ENCODE results near the gene MICAL1. TPM values are rescaled to one million over a fixed set of nuclear protein-coding genes. Genes with fewer than 3 reads are reported as not detected.

Gene MICAL1
- total and polyA plus RNA-seq, 8 donors: 3.8 to 38.2 (median 7.2) TPM

- no peak overlapping the region for H3K4me3 ChIP-seq
- no peaks in the 10 kb centered on the region for H3K27me3 ChIP-seq
- FAIRE-seq: no peak
- ATAC-seq: no peak
- H3K9me3 ChIP-seq: no peaks in the 10 kb centered on the region
- TF ChIP-seq, protein P1, sequence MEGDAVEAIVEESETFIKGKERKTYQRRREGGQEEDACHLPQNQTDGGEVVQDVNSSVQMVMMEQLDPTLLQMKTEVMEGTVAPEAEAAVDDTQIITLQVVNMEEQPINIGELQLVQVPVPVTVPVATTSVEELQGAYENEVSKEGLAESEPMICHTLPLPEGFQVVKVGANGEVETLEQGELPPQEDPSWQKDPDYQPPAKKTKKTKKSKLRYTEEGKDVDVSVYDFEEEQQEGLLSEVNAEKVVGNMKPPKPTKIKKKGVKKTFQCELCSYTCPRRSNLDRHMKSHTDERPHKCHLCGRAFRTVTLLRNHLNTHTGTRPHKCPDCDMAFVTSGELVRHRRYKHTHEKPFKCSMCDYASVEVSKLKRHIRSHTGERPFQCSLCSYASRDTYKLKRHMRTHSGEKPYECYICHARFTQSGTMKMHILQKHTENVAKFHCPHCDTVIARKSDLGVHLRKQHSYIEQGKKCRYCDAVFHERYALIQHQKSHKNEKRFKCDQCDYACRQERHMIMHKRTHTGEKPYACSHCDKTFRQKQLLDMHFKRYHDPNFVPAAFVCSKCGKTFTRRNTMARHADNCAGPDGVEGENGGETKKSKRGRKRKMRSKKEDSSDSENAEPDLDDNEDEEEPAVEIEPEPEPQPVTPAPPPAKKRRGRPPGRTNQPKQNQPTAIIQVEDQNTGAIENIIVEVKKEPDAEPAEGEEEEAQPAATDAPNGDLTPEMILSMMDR (IDR thresholded peaks at IDR 0.05): no peak
- DNase-seq: no peak
- 85 to 92% methylated on average over 5 of the region's 5 CpGs for WGBS, 2 donors
- intact Hi-C loops (cut with DNase I): no loop called here
- peaks cover 0 to 3% (median 0%) of the 10 kb centered on the region in 3 donors for H3K4me1 ChIP-seq
- H3K27ac ChIP-seq: no peak overlapping the region
- no peaks in the 10 kb centered on the region for H3K36me3 ChIP-seq
Measured at GRCh38 chr6:109458774-109459531, 3.4 kb upstream of the MICAL1 start.

- Histone ChIP-seq H3K27ac (no peak overlapping the region), H3K4me1 (peaks cover 0 to 3% (median 0%) of the 10 kb centered on the region in 3 donors), H3K27me3 (no peaks in the 10 kb centered on the region), H3K36me3 (no peaks in the 10 kb centered on the region), H3K9me3 (no peaks in the 10 kb centered on the region), H3K4me3 (no peak overlapping the region)
- WGBS, 2 donors: 68 to 73% methylated on average over 6 of the region's 6 CpGs
- intact Hi-C loops (cut with DNase I): no loop called here
- no peak for ATAC-seq
- no peak for FAIRE-seq
- DNase-seq: no peak
- TF ChIP-seq, protein P1 (IDR thresholded peaks at IDR 0.05): no peak
Measured at GRCh38 chr6:109457562-109457996, 2.0 kb upstream of the MICAL1 start.

DNA sequence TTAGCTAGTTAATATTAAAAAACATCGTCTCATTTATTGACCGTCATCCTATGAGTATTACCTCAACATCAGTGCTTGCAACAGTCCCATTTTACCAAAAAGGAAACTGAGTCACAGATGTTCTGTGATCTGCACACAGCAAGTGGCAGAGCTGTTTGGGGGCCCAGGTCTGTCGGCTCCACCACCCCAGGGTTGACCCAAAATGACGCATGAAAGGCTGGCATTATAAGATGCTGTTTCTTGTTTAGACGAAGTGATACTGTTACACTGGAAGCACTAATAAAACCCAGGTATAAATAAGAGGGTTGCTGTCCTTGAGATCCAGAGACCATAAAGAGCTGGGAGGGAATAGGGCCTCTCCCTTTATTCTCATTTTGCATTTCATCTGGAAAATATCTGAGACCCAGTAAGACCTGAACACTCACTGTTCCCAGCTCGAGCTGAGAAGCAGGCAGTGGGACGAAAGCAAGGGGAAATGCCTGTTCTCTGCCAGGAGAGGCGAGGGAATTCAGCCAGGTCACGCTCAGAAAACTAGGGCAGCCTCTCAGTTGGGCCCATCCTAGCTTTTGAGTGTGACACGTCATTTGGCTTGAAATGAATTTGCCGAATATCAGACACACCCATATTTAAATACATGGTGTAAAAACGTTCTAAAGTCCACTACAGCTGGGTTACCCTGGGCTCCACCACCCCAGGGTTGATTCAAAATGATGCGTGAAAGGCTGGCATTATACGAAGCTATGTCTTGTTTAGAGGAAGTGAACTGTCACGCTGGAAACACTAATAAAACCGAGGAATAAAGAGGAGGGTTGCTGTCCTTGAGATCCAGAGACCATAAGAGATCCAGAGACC, 1.4 kb upstream of the MICAL1 start:
- WGBS, 2 donors: 69 to 73% methylated on average over 16 of the region's 16 CpGs
- H3K27me3 ChIP-seq: no peaks in the 10 kb centered on the region
- FAIRE-seq (no peak), DNase-seq (no peak), ATAC-seq (peak in 1 of 4 donors; percentile 1)
- H3K27ac ChIP-seq: no peak overlapping the region
- no peaks in the 10 kb centered on the region for H3K9me3 ChIP-seq
- TF ChIP-seq, protein P1 (IDR thresholded peaks at IDR 0.05): no peak
- H3K4me1 ChIP-seq: peaks cover 0 to 3% (median 0%) of the 10 kb centered on the region in 3 donors
- peak overlapping the region in 1 of 4 donors; percentile 73 for H3K4me3 ChIP-seq
- intact Hi-C loops (cut with DNase I): no loop called here
- no peaks in the 10 kb centered on the region for H3K36me3 ChIP-seq

DNA sequence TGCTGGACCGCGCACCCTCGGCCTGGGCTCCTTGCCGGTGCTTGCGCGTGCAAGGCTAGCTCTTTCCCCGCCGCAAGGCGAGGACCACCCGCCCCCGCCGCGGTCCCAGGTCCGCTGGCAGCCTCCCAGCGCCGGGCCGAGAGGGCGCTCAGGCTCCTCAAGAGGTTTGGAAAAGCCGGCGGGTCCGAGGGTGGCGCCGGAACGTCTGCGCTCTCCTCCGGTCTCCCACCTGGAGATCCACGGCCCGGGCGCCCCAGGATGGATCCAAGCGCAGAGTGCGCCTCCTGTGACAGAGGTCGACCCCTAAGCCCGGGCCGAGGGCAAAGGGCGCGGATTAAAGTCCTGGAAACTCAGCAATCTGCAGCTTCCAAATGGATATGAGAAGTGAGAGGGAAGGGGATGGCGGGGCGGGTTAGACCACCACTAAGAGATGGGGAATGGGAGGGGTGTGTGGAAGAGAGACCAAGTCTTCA, 575 bp upstream of the MICAL1 start:
- Histone ChIP-seq H3K36me3 (no peaks in the 10 kb centered on the region), H3K9me3 (no peaks in the 10 kb centered on the region), H3K27ac (peak overlapping the region in 1 of 4 donors; percentile 62), H3K27me3 (no peaks in the 10 kb centered on the region), H3K4me1 (peaks cover 0 to 3% (median 0%) of the 10 kb centered on the region in 3 donors), H3K4me3 (peak overlapping the region; percentile 53 to 78 (median 73))
- FAIRE-seq (no peak), DNase-seq (peak in 1 of 6 donors; percentile 83), ATAC-seq (peak in 2 of 4 donors; percentile 5 to 10)
- 12 to 17% methylated on average over 30 to 38 of the region's 38 CpGs for WGBS, 2 donors
- TF ChIP-seq, protein P1 (IDR thresholded peaks at IDR 0.05): no peak
- intact Hi-C loops (cut with DNase I): no loop called here

Measured in pancreas (tissue), 10 donors.